ENCODE measurements around the gene C16orf96.
"Not testable (repeated sequence)": the region's sequence is repeated elsewhere in the genome, so short reads cannot be mapped to it uniquely, and the experiment has no call there.

The C16orf96 gene

GRCh38 chr16:4572715-4573114 is 16.6 kb downstream of the C16orf96 start:
- Histone ChIP-seq H3K27me3 (ENCODE audit: low read length) (no peaks in the 10 kb centered on the region), H3K9ac (ENCODE audit: low read length) (no peak overlapping the region), H3K79me2 (ENCODE audit: insufficient read depth, low read length) (no peaks in the 10 kb centered on the region), H2AFZ (ENCODE audit: low read depth, low read length, severe bottlenecking) (no peak overlapping the region), H3F3A (ENCODE audit: insufficient read depth) (no peaks in the 10 kb centered on the region), H3K9me3 (ENCODE audit: insufficient read depth, low read length) (no peaks in the 10 kb centered on the region), H3K27ac (ENCODE audit: low read depth, low read length) (no peak overlapping the region), H3K4me3 (ENCODE audit: insufficient read depth, low read length, poor library complexity, severe bottlenecking) (no peak overlapping the region), H3K36me3 (ENCODE audit: low read length) (no peaks in the 10 kb centered on the region), H3K9me2 (replicated peaks; ENCODE audit: insufficient read depth, low read length) (no peaks in the 10 kb centered on the region), H3K4me2 (ENCODE audit: low read depth, low read length, poor library complexity, severe bottlenecking) (no peak overlapping the region), H4K20me1 (ENCODE audit: low read depth, low read length) (no peaks in the 10 kb centered on the region)
- no peak for TF ChIP-seq EZH2phosphoT487 (conservative IDR thresholded peaks at IDR 0.05; ENCODE audit: low read length)
- TF ChIP-seq, protein P1, sequence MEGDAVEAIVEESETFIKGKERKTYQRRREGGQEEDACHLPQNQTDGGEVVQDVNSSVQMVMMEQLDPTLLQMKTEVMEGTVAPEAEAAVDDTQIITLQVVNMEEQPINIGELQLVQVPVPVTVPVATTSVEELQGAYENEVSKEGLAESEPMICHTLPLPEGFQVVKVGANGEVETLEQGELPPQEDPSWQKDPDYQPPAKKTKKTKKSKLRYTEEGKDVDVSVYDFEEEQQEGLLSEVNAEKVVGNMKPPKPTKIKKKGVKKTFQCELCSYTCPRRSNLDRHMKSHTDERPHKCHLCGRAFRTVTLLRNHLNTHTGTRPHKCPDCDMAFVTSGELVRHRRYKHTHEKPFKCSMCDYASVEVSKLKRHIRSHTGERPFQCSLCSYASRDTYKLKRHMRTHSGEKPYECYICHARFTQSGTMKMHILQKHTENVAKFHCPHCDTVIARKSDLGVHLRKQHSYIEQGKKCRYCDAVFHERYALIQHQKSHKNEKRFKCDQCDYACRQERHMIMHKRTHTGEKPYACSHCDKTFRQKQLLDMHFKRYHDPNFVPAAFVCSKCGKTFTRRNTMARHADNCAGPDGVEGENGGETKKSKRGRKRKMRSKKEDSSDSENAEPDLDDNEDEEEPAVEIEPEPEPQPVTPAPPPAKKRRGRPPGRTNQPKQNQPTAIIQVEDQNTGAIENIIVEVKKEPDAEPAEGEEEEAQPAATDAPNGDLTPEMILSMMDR (IDR thresholded peaks at IDR 0.05; ENCODE audit: insufficient read depth, low read length, poor library complexity, severe bottlenecking) = no peak

DNA sequence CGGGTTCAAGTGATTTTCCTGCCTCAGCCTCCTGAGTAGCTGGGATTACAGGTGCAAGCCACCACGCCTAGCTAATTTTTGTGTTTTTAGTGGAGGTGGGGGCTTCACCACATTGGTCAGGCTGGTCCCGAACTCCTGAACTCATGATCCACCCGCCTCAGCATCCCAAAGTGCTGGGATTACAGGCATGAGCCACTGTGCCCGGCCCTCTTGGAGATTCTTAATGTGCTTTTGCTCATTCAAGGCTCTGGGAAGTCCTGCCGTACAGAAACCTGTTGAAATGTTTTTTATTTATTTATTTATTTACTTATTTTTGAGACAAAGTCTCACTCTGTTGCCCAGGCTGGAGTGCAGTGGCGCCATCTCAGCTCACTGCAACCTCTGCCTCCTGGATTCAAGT is 17.8 kb downstream of the C16orf96 start:
- not testable (repeated sequence) for H3K9me2 ChIP-seq (replicated peaks; ENCODE audit: insufficient read depth, low read length); H3K27me3 ChIP-seq (ENCODE audit: low read length); H3K27ac ChIP-seq (ENCODE audit: low read depth, low read length); H2AFZ ChIP-seq (ENCODE audit: low read depth, low read length, severe bottlenecking); H3K4me2 ChIP-seq (ENCODE audit: low read depth, low read length, poor library complexity, severe bottlenecking); H3K36me3 ChIP-seq (ENCODE audit: low read length); H4K20me1 ChIP-seq (ENCODE audit: low read depth, low read length); H3K9ac ChIP-seq (ENCODE audit: low read length); H3K4me3 ChIP-seq (ENCODE audit: insufficient read depth, low read length, poor library complexity, severe bottlenecking); H3K79me2 ChIP-seq (ENCODE audit: insufficient read depth, low read length); H3K9me3 ChIP-seq (ENCODE audit: insufficient read depth, low read length); H3F3A ChIP-seq (ENCODE audit: insufficient read depth)

DNA sequence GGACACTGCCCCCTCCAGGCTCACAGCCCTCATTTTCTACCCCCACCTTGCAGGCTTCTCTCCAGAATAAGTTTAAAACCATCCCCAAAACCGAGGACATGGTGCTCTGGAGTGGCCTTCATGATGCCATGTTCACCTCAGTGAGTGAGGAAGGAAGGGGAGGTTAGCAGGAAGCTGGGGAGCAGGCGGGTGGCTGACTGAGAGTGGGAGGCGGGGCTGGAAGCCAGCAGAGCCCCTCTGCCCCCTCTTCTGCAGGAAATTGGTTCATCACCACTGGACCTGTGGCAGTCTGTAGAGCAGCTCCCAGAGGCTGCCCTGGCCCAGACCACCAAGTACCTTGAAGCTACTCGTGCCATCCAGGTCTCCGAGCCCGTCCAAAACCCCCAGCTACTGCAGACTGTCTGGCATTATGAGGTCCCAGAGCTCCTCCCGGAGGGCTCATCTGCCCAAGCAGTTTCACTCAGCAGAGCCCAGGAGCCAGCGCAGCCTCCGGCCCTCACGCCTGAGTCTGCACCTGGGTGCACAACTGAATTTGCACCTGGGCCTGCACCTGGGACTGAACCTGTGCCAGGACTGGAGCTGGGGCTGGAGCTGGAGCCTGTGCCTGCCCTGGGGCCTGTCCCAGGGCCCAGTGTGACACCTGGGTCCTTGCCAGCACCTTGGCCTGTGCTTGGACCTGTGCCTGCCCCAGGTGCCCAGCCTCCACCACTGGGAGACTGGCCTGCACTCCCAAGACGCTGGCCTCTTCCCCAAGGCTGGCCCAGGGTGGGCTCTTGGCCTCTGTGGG is 19.0 kb downstream of the C16orf96 start:
- Histone ChIP-seq H3K4me3 (ENCODE audit: insufficient read depth, low read length, poor library complexity, severe bottlenecking) (no peak overlapping the region), H3K27me3 (ENCODE audit: low read length) (no peaks in the 10 kb centered on the region)
- TF ChIP-seq, protein P1 (IDR thresholded peaks at IDR 0.05; ENCODE audit: insufficient read depth, low read length, poor library complexity, severe bottlenecking) = no peak
- TF ChIP-seq EZH2phosphoT487 (conservative IDR thresholded peaks at IDR 0.05; ENCODE audit: low read length) = no peak

DNA sequence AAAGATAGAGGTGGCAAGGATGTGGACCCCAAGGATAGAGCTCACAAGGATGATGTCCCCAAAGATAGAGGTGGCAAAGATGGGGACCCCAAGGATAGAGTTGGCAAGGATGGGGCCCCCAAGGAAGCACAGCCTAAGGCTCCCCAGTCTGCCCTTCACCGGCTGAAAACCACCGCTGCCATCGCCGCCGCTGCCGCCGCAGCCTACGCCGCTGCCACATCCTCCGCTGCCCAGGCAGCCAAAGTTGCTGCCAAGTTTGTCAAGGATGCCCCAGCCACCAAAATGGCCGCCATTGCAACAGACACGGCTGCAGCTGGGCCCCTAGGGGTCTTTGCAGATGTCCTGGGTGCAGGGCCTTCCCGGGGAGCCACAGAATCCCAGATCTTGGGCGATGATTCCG is 19.9 kb downstream of the C16orf96 start:
- Histone ChIP-seq H3K4me2 (ENCODE audit: low read depth, low read length, poor library complexity, severe bottlenecking) (no peak overlapping the region), H4K20me1 (ENCODE audit: low read depth, low read length) (no peaks in the 10 kb centered on the region), H3K27ac (ENCODE audit: low read depth, low read length) (no peak overlapping the region), H3K9ac (ENCODE audit: low read length) (no peak overlapping the region), H3F3A (ENCODE audit: insufficient read depth) (no peaks in the 10 kb centered on the region), H3K36me3 (ENCODE audit: low read length) (no peaks in the 10 kb centered on the region), H3K9me2 (replicated peaks; ENCODE audit: insufficient read depth, low read length) (no peaks in the 10 kb centered on the region), H3K27me3 (ENCODE audit: low read length) (no peaks in the 10 kb centered on the region), H3K4me3 (ENCODE audit: insufficient read depth, low read length, poor library complexity, severe bottlenecking) (no peak overlapping the region), H3K9me3 (ENCODE audit: insufficient read depth, low read length) (no peaks in the 10 kb centered on the region), H2AFZ (ENCODE audit: low read depth, low read length, severe bottlenecking) (no peak overlapping the region), H3K79me2 (ENCODE audit: insufficient read depth, low read length) (no peaks in the 10 kb centered on the region)
- no peak for TF ChIP-seq EZH2phosphoT487 (conservative IDR thresholded peaks at IDR 0.05; ENCODE audit: low read length)
- TF ChIP-seq, protein P1 (IDR thresholded peaks at IDR 0.05; ENCODE audit: insufficient read depth, low read length, poor library complexity, severe bottlenecking) = no peak

More for the DNA sequence above, 19.0 kb downstream of the C16orf96 start:
- no peaks in the 10 kb centered on the region for H3K79me2 ChIP-seq (ENCODE audit: insufficient read depth, low read length)
- H4K20me1 ChIP-seq (ENCODE audit: low read depth, low read length) = no peaks in the 10 kb centered on the region
- H2AFZ ChIP-seq (ENCODE audit: low read depth, low read length, severe bottlenecking) = no peak overlapping the region
- H3F3A ChIP-seq (ENCODE audit: insufficient read depth) = no peaks in the 10 kb centered on the region
- H3K9ac ChIP-seq (ENCODE audit: low read length) = no peak overlapping the region
- no peak overlapping the region for H3K4me2 ChIP-seq (ENCODE audit: low read depth, low read length, poor library complexity, severe bottlenecking)
- no peaks in the 10 kb centered on the region for H3K9me3 ChIP-seq (ENCODE audit: insufficient read depth, low read length)
- H3K27ac ChIP-seq (ENCODE audit: low read depth, low read length) = no peak overlapping the region
- H3K9me2 ChIP-seq (replicated peaks; ENCODE audit: insufficient read depth, low read length) = no peaks in the 10 kb centered on the region
- H3K36me3 ChIP-seq (ENCODE audit: low read length) = no peaks in the 10 kb centered on the region

Measured in SU-DHL-6 (cell line).